HepG2 (cell line): ENCODE data around the gene SMIM45.
A peak's percentile ranks its signal among the peaks of the same experiment; 100 is the strongest.

Experiments used
- CBX2 ChIP-seq, 2 experiments: fragments of 200-600 bp in 1 of 2; sonication (generic); formaldehyde crosslinking in 1 of 2; IDR thresholded peaks; 2 replicates each; pipeline versions ENCODE4 v1.7.0 to v1.8.1; 2018 to 2022; ENCODE audit warnings: low read depth in 2 of 2, low read length in 1 of 2, mild to moderate bottlenecking in 1 of 2, missing genetic modification reagents in 1 of 2
- EED ChIP-seq: sonication (generic); formaldehyde crosslinking; IDR thresholded peaks from 2 replicates; pipeline ENCODE4 v1.5.0; 2020; ENCODE audit warnings: mild to moderate bottlenecking, missing genetic modification reagents
- KLF11 ChIP-seq: IDR thresholded peaks from 2 replicates; pipeline ENCODE4 v1.6.1; 2016; ENCODE audit warnings: missing compliant biosample characterization
- KLF16 ChIP-seq, 2 experiments: sonication (generic) in 1 of 2; formaldehyde crosslinking in 1 of 2; IDR thresholded peaks; 2 replicates each; pipeline versions ENCODE4 v1.6.1 to v1.8.0; 2016 to 2023; ENCODE audit warnings: missing genetic modification reagents in 2 of 2, missing compliant biosample characterization in 1 of 2
- LCORL ChIP-seq, 2 experiments: fragments of 450-650 bp in 1 of 2; sonication (generic) in 1 of 2; formaldehyde crosslinking in 1 of 2; IDR thresholded peaks; 2 replicates each; pipeline versions ENCODE4 v1.5.0 to v1.6.1; 2017 to 2020; ENCODE audit warnings: antibody characterized with exemption in 1 of 2, missing genetic modification reagents in 1 of 2
- NFKB2 ChIP-seq: sonication (generic); formaldehyde crosslinking; IDR thresholded peaks from 2 replicates; pipeline ENCODE4 v1.4.0; 2020; ENCODE audit warnings: missing genetic modification reagents, borderline replicate concordance
- ONECUT2 ChIP-seq: sonication (generic); formaldehyde crosslinking; IDR thresholded peaks from 2 replicates; pipeline ENCODE4 v1.4.0; 2020; ENCODE audit warnings: missing genetic modification reagents
- PCBP1 ChIP-seq: fragments of 200-400 bp; formaldehyde crosslinking; IDR thresholded peaks from 2 replicates; pipeline ENCODE4 v1.6.1; 2017; ENCODE audit warnings: mild to moderate bottlenecking, low read depth, low read length, borderline replicate concordance
- REL ChIP-seq: sonication (generic); formaldehyde crosslinking; conservative IDR thresholded peaks from 2 replicates; pipeline ENCODE4 v1.8.0; 2022; ENCODE audit warnings: mild to moderate bottlenecking, missing genetic modification reagents, moderate library complexity
- RFXAP ChIP-seq: sonication (generic); formaldehyde crosslinking; IDR thresholded peaks from 2 replicates; pipeline ENCODE4 v1.4.0; 2020; ENCODE audit warnings: missing genetic modification reagents, borderline replicate concordance
- SIN3A ChIP-seq: IDR thresholded peaks from 2 replicates; pipeline ENCODE4 v1.6.1; 2011; ENCODE audit warnings: low read depth, mild to moderate bottlenecking, control low read depth, low read length, borderline replicate concordance
- SRSF1 ChIP-seq: fragments of 200-400 bp; formaldehyde crosslinking; optimal IDR thresholded peaks from 2 replicates; pipeline ENCODE3; 2017; ENCODE audit warnings: mild to moderate bottlenecking, low read depth, low read length, moderate library complexity
- STAT5B ChIP-seq: sonication (generic); formaldehyde crosslinking; IDR thresholded peaks from 2 replicates; pipeline ENCODE4 v1.4.0; 2020; ENCODE audit warnings: missing genetic modification reagents
- TBP ChIP-seq: sonication (generic); formaldehyde crosslinking; IDR thresholded peaks from 2 replicates; pipeline ENCODE4 v1.5.0; 2020; ENCODE audit warnings: missing genetic modification reagents
- ZFP62 ChIP-seq: sonication (generic); formaldehyde crosslinking; IDR thresholded peaks from 2 replicates; pipeline ENCODE4 v1.4.0; 2020; ENCODE audit warnings: missing genetic modification reagents
- ZNF263 ChIP-seq: sonication (generic); formaldehyde crosslinking; IDR thresholded peaks from 2 replicates; pipeline ENCODE4 v1.4.0; 2020; ENCODE audit warnings: missing genetic modification reagents
- ZNF34 ChIP-seq: sonication (generic); formaldehyde crosslinking; IDR thresholded peaks from 2 replicates; pipeline ENCODE4 v1.4.0; 2020; ENCODE audit warnings: mild to moderate bottlenecking, missing genetic modification reagents, borderline replicate concordance
- ZNF552 ChIP-seq: sonication (generic); formaldehyde crosslinking; IDR thresholded peaks from 2 replicates; pipeline ENCODE4 v1.9.0; 2022; ENCODE audit warnings: missing genetic modification reagents, mild to moderate bottlenecking, borderline replicate concordance
- ZNF746 ChIP-seq: sonication (generic); formaldehyde crosslinking; IDR thresholded peaks from 2 replicates; pipeline ENCODE4 v1.8.0; 2022; ENCODE audit warnings: mild to moderate bottlenecking, missing genetic modification reagents
- ZNF749 ChIP-seq: sonication (generic); formaldehyde crosslinking; IDR thresholded peaks from 2 replicates; pipeline ENCODE4 v1.8.0; 2022; ENCODE audit warnings: mild to moderate bottlenecking, missing genetic modification reagents, moderate library complexity, borderline replicate concordance
- ZNF788 ChIP-seq: sonication (generic); formaldehyde crosslinking; IDR thresholded peaks from 2 replicates; pipeline ENCODE4 v1.5.0; 2020; ENCODE audit warnings: mild to moderate bottlenecking, missing genetic modification reagents, borderline replicate concordance
- ZNF878 ChIP-seq: sonication (generic); formaldehyde crosslinking; IDR thresholded peaks from 2 replicates; pipeline ENCODE4 v1.8.1; 2023; ENCODE audit warnings: mild to moderate bottlenecking, missing genetic modification reagents, moderate library complexity
- ZSCAN20 ChIP-seq: sonication (generic); formaldehyde crosslinking; IDR thresholded peaks from 2 replicates; pipeline ENCODE4 v1.4.0; 2020; ENCODE audit warnings: missing genetic modification reagents, mild to moderate bottlenecking, borderline replicate concordance
- TF ChIP-seq, protein P1 (sequence below): sonication (generic); formaldehyde crosslinking; IDR thresholded peaks from 2 replicates; pipeline ENCODE4 v1.8.1; 2023; ENCODE audit warnings: mild to moderate bottlenecking, missing genetic modification reagents
- TF ChIP-seq, protein P2 (sequence below): sonication (generic); IDR thresholded peaks from 2 replicates; pipeline ENCODE4 v1.6.1; 2016; ENCODE audit warnings: low read depth, borderline replicate concordance
- TF ChIP-seq, protein P3 (sequence below): sonication (generic); formaldehyde crosslinking; IDR thresholded peaks from 2 replicates; pipeline ENCODE4 v1.4.0; 2020; ENCODE audit warnings: missing genetic modification reagents

The SMIM45 gene

DNA sequence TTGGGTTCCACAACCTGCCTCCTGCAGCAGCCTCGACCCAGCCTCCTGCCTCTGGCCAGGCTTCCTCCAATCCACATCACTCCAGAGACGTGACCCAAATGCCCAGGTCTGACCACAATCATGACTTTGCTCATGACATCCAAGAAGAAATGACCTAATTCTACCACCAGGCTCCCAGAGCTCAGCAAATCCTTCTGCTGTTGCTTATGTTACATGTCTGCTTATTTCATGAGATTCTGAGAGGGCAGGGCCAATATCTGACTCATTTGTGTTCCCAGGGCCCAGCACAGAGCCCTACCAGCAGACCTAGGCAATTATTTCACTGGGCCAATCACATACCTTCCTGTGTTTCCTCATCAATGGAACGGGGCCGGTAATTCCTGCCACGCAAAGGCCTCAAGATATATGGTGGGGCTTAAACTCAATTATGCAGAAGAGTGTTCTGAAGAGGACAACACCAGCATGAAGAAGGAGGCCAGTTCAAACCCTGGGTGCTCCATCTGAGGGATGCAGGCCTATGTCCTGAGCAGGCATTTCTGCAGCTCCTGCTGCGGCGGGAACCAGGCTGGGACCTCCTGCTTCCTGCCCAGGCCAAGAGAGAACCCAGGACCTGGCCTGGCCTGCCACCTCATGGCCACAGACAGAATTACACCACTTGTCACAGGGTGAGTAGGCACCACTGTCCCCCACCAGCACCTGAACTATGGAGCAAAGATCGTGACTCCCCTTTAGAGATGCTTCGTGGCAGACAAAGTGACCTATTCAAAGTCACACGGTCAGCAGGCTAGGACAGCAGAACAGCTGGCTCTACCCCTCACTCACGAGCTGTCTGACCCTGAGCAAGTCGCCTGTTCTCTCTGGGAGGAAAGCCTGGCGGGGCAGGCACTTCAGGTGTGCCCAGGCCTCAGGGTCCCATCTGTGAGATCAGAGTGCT, 10.9 kb upstream of the SMIM45 start (continued):
- TF ChIP-seq CBX2 (IDR thresholded peaks at IDR 0.05; ENCODE audit: low read depth, low read length) (no peak), CBX2 (CRISPR knock-in tag; IDR thresholded peaks at IDR 0.05; ENCODE audit: low read depth) (no peak), ONECUT2 (CRISPR knock-in tag) (no peak), NFKB2 (no peak), ZNF788 (no peak; the same call in 1 of the 2 replicates), ZNF263 (CRISPR knock-in tag) (no peak), ZNF552 (CRISPR knock-in tag) (no peak), LCORL (IDR thresholded peaks at IDR 0.05) (no peak), LCORL (CRISPR knock-in tag; IDR thresholded peaks at IDR 0.05) (no peak), KLF16 (CRISPR knock-in tag; IDR thresholded peaks at IDR 0.05) (no peak), PCBP1 (no peak), RFXAP (CRISPR knock-in tag) (no peak), ZSCAN20 (CRISPR knock-in tag) (no peak), TBP (no peak), SIN3A (no peak), STAT5B (CRISPR knock-in tag) (no peak), ZFP62 (CRISPR knock-in tag) (no peak), REL (no peak), ZNF878 (CRISPR knock-in tag) (no peak), ZNF746 (CRISPR knock-in tag) (no peak), ZNF34 (CRISPR knock-in tag) (no peak), SRSF1 (no peak), EED (CRISPR knock-in tag) (no peak), KLF11 (CRISPR knock-in tag) (no peak), ZNF749 (CRISPR knock-in tag) (no peak)
- TF ChIP-seq, protein P1, sequence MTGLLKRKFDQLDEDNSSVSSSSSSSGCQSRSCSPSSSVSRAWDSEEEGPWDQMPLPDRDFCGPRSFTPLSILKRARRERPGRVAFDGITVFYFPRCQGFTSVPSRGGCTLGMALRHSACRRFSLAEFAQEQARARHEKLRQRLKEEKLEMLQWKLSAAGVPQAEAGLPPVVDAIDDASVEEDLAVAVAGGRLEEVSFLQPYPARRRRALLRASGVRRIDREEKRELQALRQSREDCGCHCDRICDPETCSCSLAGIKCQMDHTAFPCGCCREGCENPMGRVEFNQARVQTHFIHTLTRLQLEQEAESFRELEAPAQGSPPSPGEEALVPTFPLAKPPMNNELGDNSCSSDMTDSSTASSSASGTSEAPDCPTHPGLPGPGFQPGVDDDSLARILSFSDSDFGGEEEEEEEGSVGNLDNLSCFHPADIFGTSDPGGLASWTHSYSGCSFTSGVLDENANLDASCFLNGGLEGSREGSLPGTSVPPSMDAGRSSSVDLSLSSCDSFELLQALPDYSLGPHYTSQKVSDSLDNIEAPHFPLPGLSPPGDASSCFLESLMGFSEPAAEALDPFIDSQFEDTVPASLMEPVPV (CRISPR knock-in tag), result peak; percentile 26; the same call in 1 of the 2 replicates
- TF ChIP-seq, protein P2, sequence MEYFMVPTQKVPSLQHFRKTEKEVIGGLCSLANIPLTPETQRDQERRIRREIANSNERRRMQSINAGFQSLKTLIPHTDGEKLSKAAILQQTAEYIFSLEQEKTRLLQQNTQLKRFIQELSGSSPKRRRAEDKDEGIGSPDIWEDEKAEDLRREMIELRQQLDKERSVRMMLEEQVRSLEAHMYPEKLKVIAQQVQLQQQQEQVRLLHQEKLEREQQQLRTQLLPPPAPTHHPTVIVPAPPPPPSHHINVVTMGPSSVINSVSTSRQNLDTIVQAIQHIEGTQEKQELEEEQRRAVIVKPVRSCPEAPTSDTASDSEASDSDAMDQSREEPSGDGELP, result no peak; the same call in 1 of the 2 replicates
- TF ChIP-seq, protein P3, sequence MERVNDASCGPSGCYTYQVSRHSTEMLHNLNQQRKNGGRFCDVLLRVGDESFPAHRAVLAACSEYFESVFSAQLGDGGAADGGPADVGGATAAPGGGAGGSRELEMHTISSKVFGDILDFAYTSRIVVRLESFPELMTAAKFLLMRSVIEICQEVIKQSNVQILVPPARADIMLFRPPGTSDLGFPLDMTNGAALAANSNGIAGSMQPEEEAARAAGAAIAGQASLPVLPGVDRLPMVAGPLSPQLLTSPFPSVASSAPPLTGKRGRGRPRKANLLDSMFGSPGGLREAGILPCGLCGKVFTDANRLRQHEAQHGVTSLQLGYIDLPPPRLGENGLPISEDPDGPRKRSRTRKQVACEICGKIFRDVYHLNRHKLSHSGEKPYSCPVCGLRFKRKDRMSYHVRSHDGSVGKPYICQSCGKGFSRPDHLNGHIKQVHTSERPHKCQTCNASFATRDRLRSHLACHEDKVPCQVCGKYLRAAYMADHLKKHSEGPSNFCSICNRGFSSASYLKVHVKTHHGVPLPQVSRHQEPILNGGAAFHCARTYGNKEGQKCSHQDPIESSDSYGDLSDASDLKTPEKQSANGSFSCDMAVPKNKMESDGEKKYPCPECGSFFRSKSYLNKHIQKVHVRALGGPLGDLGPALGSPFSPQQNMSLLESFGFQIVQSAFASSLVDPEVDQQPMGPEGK (CRISPR knock-in tag), result peak; percentile 50; the same call in 1 of the 2 replicates
